ENCODE results near the gene ARPC1B.
"Not testable (repeated sequence)": the region's sequence is repeated elsewhere in the genome, so short reads cannot be mapped to it uniquely, and the experiment has no call there.

The ARPC1B gene

GRCh38 chr7:99368750-99369389, 5.7 kb upstream of the ARPC1B start:
- DNase-seq (ENCODE audit: low read depth in 3 of 3), result no peak

GRCh38 chr7:99369767-99370391, 4.7 kb upstream of the ARPC1B start:
- DNase-seq (ENCODE audit: low read depth in 3 of 3), result no peak

- DNase-seq (ENCODE audit: low read depth in 3 of 3), result no peak
Measured at GRCh38 chr7:99371376-99371920, 3.1 kb upstream of the ARPC1B start.

GRCh38 chr7:99372275-99373090, 2.0 kb upstream of the ARPC1B start:
- DNase-seq (ENCODE audit: low read depth in 3 of 3), result no peak

GRCh38 chr7:99373091-99374066, 1.2 kb upstream of the ARPC1B start:
- DNase-seq (ENCODE audit: low read depth in 3 of 3), result no peak

GRCh38 chr7:99375070-99375807, 709 bp downstream of the ARPC1B start:
- DNase-seq (ENCODE audit: low read depth in 3 of 3), result peak; percentile 19 to 69 (median 39)

GRCh38 chr7:99379043-99379577, 4.6 kb downstream of the ARPC1B start:
- DNase-seq (ENCODE audit: low read depth in 3 of 3), result peak; percentile 17 to 40 (median 31)

GRCh38 chr7:99379693-99380031, 5.1 kb downstream of the ARPC1B start:
- DNase-seq (ENCODE audit: low read depth in 3 of 3), result not testable (repeated sequence)

GRCh38 chr7:99380032-99380822, 5.7 kb downstream of the ARPC1B start:
- DNase-seq (ENCODE audit: low read depth in 3 of 3), result peak in 2 of 3 experiments; percentile 12 to 54

- peak; percentile 76 to 90 (median 82) for DNase-seq (ENCODE audit: low read depth in 3 of 3)
Measured at GRCh38 chr7:99380823-99381663, 6.5 kb downstream of the ARPC1B start.

- DNase-seq (ENCODE audit: low read depth in 3 of 3), result no peak
Measured at GRCh38 chr7:99381664-99382075, 7.1 kb downstream of the ARPC1B start.

- DNase-seq (ENCODE audit: low read depth in 3 of 3), result no peak
Measured at GRCh38 chr7:99383203-99383602, 8.7 kb downstream of the ARPC1B start.

GRCh38 chr7:99383791-99384370, 9.4 kb downstream of the ARPC1B start:
- no peak for DNase-seq (ENCODE audit: low read depth in 3 of 3)

GRCh38 chr7:99384523-99384922, 10.0 kb downstream of the ARPC1B start:
- no peak for DNase-seq (ENCODE audit: low read depth in 3 of 3)

GRCh38 chr7:99385564-99385963, 11.0 kb downstream of the ARPC1B start:
- no peak for DNase-seq (ENCODE audit: low read depth in 3 of 3)

- DNase-seq (ENCODE audit: low read depth in 3 of 3), result no peak
Measured at GRCh38 chr7:99386584-99387238, 12.2 kb downstream of the ARPC1B start.

GRCh38 chr7:99387239-99387635, 12.7 kb downstream of the ARPC1B start:
- DNase-seq (ENCODE audit: low read depth in 3 of 3), result not testable (repeated sequence)

GRCh38 chr7:99387912-99388311, 13.4 kb downstream of the ARPC1B start:
- DNase-seq (ENCODE audit: low read depth in 3 of 3), result no peak
